ENCODE results near the gene VAV3. TPM values are rescaled to one million over a fixed set of nuclear protein-coding genes. Genes with fewer than 3 reads are reported as not detected.

The VAV3 gene
- total RNA-seq, 1 experiment from 2014 or later: not detected

- TF ChIP-seq REST (IDR thresholded peaks at IDR 0.05; ENCODE audit: low read depth) (no peak), TCF7L2 (IDR thresholded peaks at IDR 0.05; ENCODE audit: borderline replicate concordance, extremely low read depth, insufficient read depth, insufficient read length) (no peak), ZBTB33 (IDR thresholded peaks at IDR 0.05; ENCODE audit: extremely low read depth, insufficient replicate concordance, low read length) (no peak), ZNF274 (IDR thresholded peaks at IDR 0.05; ENCODE audit: low read depth, low read length) (no peak)
Measured at GRCh38 chr1:107534632-107535031, 430.3 kb downstream of the VAV3 start (continued).

GRCh38 chr1:107533436-107533835 lies 431.5 kb downstream of the VAV3 start:
- DNase-seq (ENCODE audit: low read depth, low spot score) (no peak), ATAC-seq (no peak)
- H3K36me3 ChIP-seq (ENCODE audit: control insufficient read depth in 1 of 2, insufficient read depth in 2 of 2, low read length in 2 of 2): no peaks in the 10 kb centered on the region
- CTCF ChIA-PET: no interaction called here
- no peak overlapping the region for H3K4me3 ChIP-seq (replicated peaks in 1 of 2; ENCODE audit: low read depth in 1 of 2, low read length in 2 of 2)
- POLR2A ChIA-PET: no interaction called here
- no peaks in the 10 kb centered on the region for H4K20me1 ChIP-seq (ENCODE audit: insufficient read depth)
- BruUV-seq (replicated peaks): no TSS peak
- RAD21 ChIA-PET (ENCODE audit: low non-redundant PET in 1 of 2, low total read pairs in 2 of 2, uncharacterized antibody in 2 of 2, unreplicated experiment in 2 of 2): no interaction called here
- H3K79me2 ChIP-seq (ENCODE audit: insufficient read depth, low read length): no peaks in the 10 kb centered on the region
- no peaks in the 10 kb centered on the region for H3K27me3 ChIP-seq (ENCODE audit: insufficient read depth, low read length)
- no peak overlapping the region for H3K9ac ChIP-seq (ENCODE audit: low read length)
- intact Hi-C loops (cut with micrococcal nuclease): no loop called here
- H3K4me1 ChIP-seq (ENCODE audit: control insufficient read depth in 1 of 2, insufficient read depth in 2 of 2, low read length in 2 of 2): no peaks in the 10 kb centered on the region
- H2AFZ ChIP-seq (ENCODE audit: low read depth, low read length, poor library complexity, severe bottlenecking): no peak overlapping the region
- no peak overlapping the region for H3K4me2 ChIP-seq (ENCODE audit: low read length)
- peaks cover 0 to 17% of the 10 kb centered on the region in 2 experiments; a peak in 1 of 4 replicates for H3K9me3 ChIP-seq (ENCODE audit: control insufficient read depth in 1 of 2, insufficient read depth in 1 of 2, low read depth in 1 of 2, low read length in 2 of 2)
- H3K9me2 ChIP-seq (ENCODE audit: insufficient read depth): no peaks in the 10 kb centered on the region
- H3K27ac ChIP-seq (ENCODE audit: low read depth, low read length): no peak overlapping the region
- TF ChIP-seq ATF3 (IDR thresholded peaks at IDR 0.05) (no peak), YY1 (IDR thresholded peaks at IDR 0.05; ENCODE audit: extremely low read depth, insufficient replicate concordance, low read depth, low read length) (no peak), REST (IDR thresholded peaks at IDR 0.05; ENCODE audit: low read depth) (no peak), EZH2 (IDR thresholded peaks at IDR 0.05) (no peak), JUND (IDR thresholded peaks at IDR 0.05) (no peak), POLR2A (IDR thresholded peaks at IDR 0.05; ENCODE audit: borderline replicate concordance, extremely low read depth, insufficient read depth, insufficient read length) (no peak), ZNF274 (IDR thresholded peaks at IDR 0.05; ENCODE audit: low read depth, low read length) (no peak), POLR2AphosphoS5 (IDR thresholded peaks at IDR 0.05; ENCODE audit: low read depth, low read length) (no peak), CEBPB (IDR thresholded peaks at IDR 0.05; ENCODE audit: low read depth) (no peak), RAD21 (IDR thresholded peaks at IDR 0.05; ENCODE audit: low read depth) (no peak), ZBTB33 (IDR thresholded peaks at IDR 0.05; ENCODE audit: extremely low read depth, insufficient replicate concordance, low read length) (no peak)
